ENCODE data around the gene BTRC.

BTRC gene

GRCh38 chr10:101444058-101444898 lies 90.3 kb downstream of the BTRC start:
- Histone ChIP-seq H3K27ac (no peak overlapping the region), H3K9ac (no peak overlapping the region), H3K4me1 (no peaks in the 10 kb centered on the region), H3K27me3 (no peaks in the 10 kb centered on the region; a peak in 1 of 22 replicates), H3K4me2 (no peak overlapping the region), H3K9me3 (replicated peaks in 1 of 11) (no peaks in the 10 kb centered on the region), H3K4me3 (no peak overlapping the region), H3K36me3 (no peaks in the 10 kb centered on the region), H4K20me1 (peaks cover 18 to 73% (median 44%) of the 10 kb centered on the region in 11 experiments; a peak in 19 of 22 replicates)
- no peak for TF ChIP-seq Cebpa-rat (IDR thresholded peaks at IDR 0.05)

GRCh38 chr10:101446071-101446470 lies 92.1 kb downstream of the BTRC start:
- Histone ChIP-seq H3K27me3 (no peaks in the 10 kb centered on the region; a peak in 1 of 22 replicates), H3K4me1 (peaks cover 0 to 8% (median 0%) of the 10 kb centered on the region in 10 experiments; a peak in 7 of 20 replicates), H3K4me3 (no peak overlapping the region), H3K4me2 (no peak overlapping the region), H3K9me3 (replicated peaks in 1 of 11) (no peaks in the 10 kb centered on the region), H4K20me1 (peaks cover 13 to 73% (median 56%) of the 10 kb centered on the region in 11 experiments; a peak in 21 of 22 replicates), H3K9ac (no peak overlapping the region), H3K36me3 (no peaks in the 10 kb centered on the region), H3K27ac (no peak overlapping the region)
- no peak for TF ChIP-seq Cebpa-rat (IDR thresholded peaks at IDR 0.05)

- H3K4me2 ChIP-seq = no peak overlapping the region
- no peaks in the 10 kb centered on the region; a peak in 1 of 22 replicates for H3K27me3 ChIP-seq
- no peaks in the 10 kb centered on the region for H3K36me3 ChIP-seq
- H3K9me3 ChIP-seq (replicated peaks in 1 of 11) = no peaks in the 10 kb centered on the region
- no peak overlapping the region for H3K27ac ChIP-seq
- H3K4me1 ChIP-seq = peaks cover 0 to 13% (median 0%) of the 10 kb centered on the region in 10 experiments; a peak in 8 of 20 replicates
- H4K20me1 ChIP-seq = peaks cover 13 to 80% (median 60%) of the 10 kb centered on the region in 11 experiments
- H3K9ac ChIP-seq = no peak overlapping the region
- H3K4me3 ChIP-seq = no peak overlapping the region
- TF ChIP-seq Cebpa-rat (IDR thresholded peaks at IDR 0.05) = no peak
These were observed 93.0 kb downstream of the BTRC start for GRCh38 chr10:101446947-101447346.

- Histone ChIP-seq H3K9ac (no peak overlapping the region), H3K27me3 (no peaks in the 10 kb centered on the region; a peak in 1 of 22 replicates), H3K4me2 (no peak overlapping the region), H3K27ac (no peak overlapping the region), H4K20me1 (peaks cover 13 to 84% (median 65%) of the 10 kb centered on the region in 11 experiments), H3K4me3 (no peak overlapping the region), H3K4me1 (peaks cover 0 to 13% (median 0%) of the 10 kb centered on the region in 10 experiments; a peak in 8 of 20 replicates), H3K9me3 (replicated peaks in 1 of 11) (no peaks in the 10 kb centered on the region), H3K36me3 (no peaks in the 10 kb centered on the region)
- no peak for TF ChIP-seq Cebpa-rat (IDR thresholded peaks at IDR 0.05)
These were observed 93.5 kb downstream of the BTRC start for GRCh38 chr10:101447477-101447876.

- Histone ChIP-seq H3K9me3 (replicated peaks in 1 of 11) (no peaks in the 10 kb centered on the region), H3K9ac (no peak overlapping the region), H3K27ac (no peak overlapping the region), H3K4me3 (no peak overlapping the region), H3K4me2 (peak overlapping the region in 3 of 11 experiments; percentile 10 to 52 (median 49); a peak in 4 of 22 replicates), H3K4me1 (peaks cover 0 to 17% (median 9%) of the 10 kb centered on the region in 10 experiments; a peak in 12 of 20 replicates), H4K20me1 (peaks cover 13 to 93% (median 65%) of the 10 kb centered on the region in 11 experiments; a peak in 20 of 22 replicates), H3K36me3 (no peaks in the 10 kb centered on the region), H3K27me3 (no peaks in the 10 kb centered on the region; a peak in 1 of 22 replicates)
- TF ChIP-seq Cebpa-rat (IDR thresholded peaks at IDR 0.05) = no peak
These were observed 96.5 kb downstream of the BTRC start for GRCh38 chr10:101450277-101451080.

- H4K20me1 ChIP-seq = peaks cover 13 to 91% (median 63%) of the 10 kb centered on the region in 11 experiments; a peak in 20 of 22 replicates
- H3K27me3 ChIP-seq = no peaks in the 10 kb centered on the region; a peak in 1 of 22 replicates
- H3K9me3 ChIP-seq (replicated peaks in 1 of 11) = no peaks in the 10 kb centered on the region
- H3K36me3 ChIP-seq = no peaks in the 10 kb centered on the region
- no peak overlapping the region for H3K27ac ChIP-seq
- TF ChIP-seq Cebpa-rat (IDR thresholded peaks at IDR 0.05) = no peak
- H3K4me3 ChIP-seq = no peak overlapping the region
- peak overlapping the region in 3 of 11 experiments; percentile 10 to 52 (median 49); a peak in 5 of 22 replicates for H3K4me2 ChIP-seq
- H3K4me1 ChIP-seq = peaks cover 0 to 17% (median 9%) of the 10 kb centered on the region in 10 experiments; a peak in 12 of 20 replicates
- no peak overlapping the region for H3K9ac ChIP-seq
These were observed 97.3 kb downstream of the BTRC start for GRCh38 chr10:101451261-101451660.

GRCh38 chr10:101451667-101452069 lies 97.7 kb downstream of the BTRC start:
- H3K4me2 ChIP-seq = peak overlapping the region in 3 of 11 experiments; percentile 10 to 52 (median 49); a peak in 5 of 22 replicates
- no peak for TF ChIP-seq Cebpa-rat (IDR thresholded peaks at IDR 0.05)

GRCh38 chr10:101452176-101452575 lies 98.2 kb downstream of the BTRC start:
- Histone ChIP-seq H3K9me3 (replicated peaks in 1 of 11) (no peaks in the 10 kb centered on the region), H3K4me1 (peaks cover 0 to 17% (median 9%) of the 10 kb centered on the region in 10 experiments; a peak in 12 of 20 replicates), H3K27me3 (no peaks in the 10 kb centered on the region; a peak in 1 of 22 replicates), H4K20me1 (peaks cover 5 to 90% (median 58%) of the 10 kb centered on the region in 11 experiments; a peak in 18 of 22 replicates), H3K4me2 (no peak overlapping the region), H3K36me3 (no peaks in the 10 kb centered on the region), H3K4me3 (no peak overlapping the region), H3K27ac (no peak overlapping the region), H3K9ac (no peak overlapping the region)
- no peak for TF ChIP-seq Cebpa-rat (IDR thresholded peaks at IDR 0.05)

More at GRCh38 chr10:101451667-101452069, 97.7 kb downstream of the BTRC start:
- H3K4me3 ChIP-seq = no peak overlapping the region
- no peaks in the 10 kb centered on the region for H3K9me3 ChIP-seq (replicated peaks in 1 of 11)
- H3K4me1 ChIP-seq = peaks cover 0 to 17% (median 9%) of the 10 kb centered on the region in 10 experiments; a peak in 12 of 20 replicates
- H3K36me3 ChIP-seq = no peaks in the 10 kb centered on the region
- no peaks in the 10 kb centered on the region; a peak in 1 of 22 replicates for H3K27me3 ChIP-seq
- no peak overlapping the region for H3K9ac ChIP-seq
- H4K20me1 ChIP-seq = peaks cover 10 to 91% (median 61%) of the 10 kb centered on the region in 11 experiments; a peak in 20 of 22 replicates
- H3K27ac ChIP-seq = no peak overlapping the region

All from BLaER1 treated with 17β-estradiol and CSF1 and Interleukin-3, amounts not matched to agents 10 nM and 100 nM (cell line).